DND-41 (cell line): ENCODE measurements around the gene SSR4.

Experiments
- CTCF ChIP-seq: IDR thresholded peaks from 2 replicates; pipeline ENCODE4 v1.5.1; 2012; ENCODE audit warnings: borderline replicate concordance, low read length, moderate library complexity, mild to moderate bottlenecking; ENCODE audit not compliant: poor library complexity, severe bottlenecking; ENCODE audit errors: extremely low read depth
- EZH2 ChIP-seq: IDR thresholded peaks from 3 replicates; pipeline ENCODE4 v1.6.1; 2012; ENCODE audit warnings: borderline replicate concordance, low read depth, mild to moderate bottlenecking, moderate library complexity, low read length, inconsistent platforms; ENCODE audit not compliant: severe bottlenecking

DNA sequence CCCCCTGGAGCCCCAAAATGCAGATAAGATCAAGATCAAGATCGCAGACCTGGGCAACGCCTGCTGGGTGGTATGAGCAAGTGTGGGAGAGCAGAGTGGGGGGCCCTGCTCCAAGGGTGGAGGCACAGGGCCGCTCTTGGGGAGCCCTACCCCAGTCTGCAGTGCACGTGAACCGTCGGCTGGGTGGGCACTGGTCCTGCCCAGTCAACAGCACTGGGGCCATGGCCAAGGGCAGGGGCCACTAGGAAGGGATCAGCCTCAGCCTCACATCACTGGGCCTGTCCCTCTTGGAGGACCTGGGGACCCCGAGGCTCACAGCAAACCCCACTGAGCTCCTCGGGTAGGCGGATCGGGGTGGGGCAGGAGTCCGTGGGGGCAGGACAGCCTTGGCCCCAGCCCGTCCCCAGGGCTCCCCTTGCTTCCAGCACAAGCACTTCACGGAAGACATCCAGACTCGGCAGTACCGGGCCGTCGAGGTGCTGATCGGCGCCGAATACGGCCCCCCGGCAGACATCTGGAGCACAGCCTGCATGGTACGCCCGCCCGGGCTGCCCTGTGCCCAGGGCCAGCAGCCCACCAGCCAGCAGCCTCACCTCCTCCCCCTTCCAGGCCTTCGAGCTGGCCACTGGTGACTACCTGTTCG, 10.0 kb upstream of the SSR4 start:
- TF ChIP-seq CTCF (no peak), EZH2 (no peak)
